LNCaP clone FGC (cell line): ENCODE measurements around the gene MGAT5.

ENCODE experiments used
- DNase-seq: peaks from one replicate; pipeline ENCODE4 v3.0.0-alpha.2; 2011; ENCODE audit warnings: low read depth
- H3K4me3 ChIP-seq: 2 replicates; pipeline ENCODE4 v1.5.1; 2011; ENCODE audit warnings: mild to moderate bottlenecking, low read depth, low read length, control low read depth
- CTCF ChIP-seq: IDR thresholded peaks from 2 replicates; pipeline ENCODE4 v1.5.1; 2012; ENCODE audit warnings: mild to moderate bottlenecking; ENCODE audit not compliant: control insufficient read depth, insufficient read depth; ENCODE audit errors: extremely low read depth

Gene MGAT5

GRCh38 chr2:134280231-134280630, 26.4 kb downstream of the MGAT5 start:
- H3K4me3 ChIP-seq = no peak overlapping the region
- no peak for TF ChIP-seq CTCF
- no peak for DNase-seq

- H3K4me3 ChIP-seq = no peak overlapping the region
- no peak for DNase-seq
- TF ChIP-seq CTCF = no peak
Observed at GRCh38 chr2:134280726-134281125, 26.9 kb downstream of the MGAT5 start.

GRCh38 chr2:134281815-134282419, 28.0 kb downstream of the MGAT5 start:
- no peak overlapping the region for H3K4me3 ChIP-seq
- TF ChIP-seq CTCF = no peak
- DNase-seq = no peak

GRCh38 chr2:134282629-134283400, 28.9 kb downstream of the MGAT5 start:
- TF ChIP-seq CTCF = no peak
- DNase-seq = no peak
- H3K4me3 ChIP-seq = no peak overlapping the region

DNA sequence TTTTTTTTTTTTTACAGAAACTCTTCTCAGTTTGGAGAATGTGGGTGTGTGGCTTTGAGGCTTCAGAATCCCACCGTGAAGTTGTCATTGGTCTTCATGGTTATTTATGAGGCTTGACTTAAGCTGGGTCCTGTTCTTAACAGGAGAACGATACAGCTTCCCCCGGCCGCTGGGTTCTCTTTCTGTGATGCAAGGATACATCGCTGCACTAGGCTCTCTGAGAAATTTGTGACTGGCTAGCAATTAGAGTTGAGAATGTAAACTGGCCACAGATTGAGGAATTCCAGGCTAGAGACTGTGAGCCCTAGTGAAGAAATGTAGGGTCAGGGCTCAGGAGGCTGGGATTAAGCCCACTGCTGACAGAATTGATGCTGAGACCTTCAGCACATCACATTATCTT, 29.8 kb downstream of the MGAT5 start:
- DNase-seq = no peak
- no peak overlapping the region for H3K4me3 ChIP-seq
- no peak for TF ChIP-seq CTCF

DNA sequence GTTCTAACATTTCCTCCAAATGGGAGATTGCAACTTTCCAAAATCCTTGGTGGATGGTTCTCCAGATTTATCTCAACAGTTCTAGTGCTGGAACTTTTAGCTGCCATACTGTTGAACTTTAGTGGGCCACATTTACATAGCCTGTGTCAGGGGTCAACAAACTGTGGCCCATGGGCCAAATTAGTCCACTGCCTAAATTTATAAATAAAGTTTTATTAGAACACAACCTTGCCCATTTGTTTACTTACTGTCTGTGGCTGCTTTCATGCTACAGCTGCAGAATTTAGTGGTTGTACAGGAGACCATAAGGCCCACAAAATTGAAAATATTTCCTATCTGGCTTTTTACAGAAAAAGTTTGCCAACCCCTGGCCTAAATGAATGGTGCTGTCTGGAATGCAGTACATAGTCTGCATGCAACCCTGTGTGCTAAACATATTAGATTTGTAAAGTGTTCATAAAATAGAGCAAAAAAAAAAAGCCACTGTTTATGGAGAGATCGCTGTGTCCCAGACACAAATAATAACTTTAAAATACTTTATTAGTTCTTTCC, 30.3 kb downstream of the MGAT5 start:
- no peak for TF ChIP-seq CTCF
- H3K4me3 ChIP-seq = no peak overlapping the region
- DNase-seq = no peak
